GM21529 (cell line): Measurements from ENCODE around the gene AKR1C8.
"Not testable (repeated sequence)": the region's sequence is repeated elsewhere in the genome, so short reads cannot be mapped to it uniquely, and the experiment has no call there.

ENCODE experiments used
- ATAC-seq: cut with Tn5 transposase; IDR thresholded peaks from one replicate; pipeline ENCODE4 v1.9.1; 2021; ENCODE audit not compliant: unreplicated experiment

AKR1C8 gene

GRCh38 chr10:5168897-5169420, 16.0 kb downstream of the AKR1C8 start:
- ATAC-seq: no peak

DNA sequence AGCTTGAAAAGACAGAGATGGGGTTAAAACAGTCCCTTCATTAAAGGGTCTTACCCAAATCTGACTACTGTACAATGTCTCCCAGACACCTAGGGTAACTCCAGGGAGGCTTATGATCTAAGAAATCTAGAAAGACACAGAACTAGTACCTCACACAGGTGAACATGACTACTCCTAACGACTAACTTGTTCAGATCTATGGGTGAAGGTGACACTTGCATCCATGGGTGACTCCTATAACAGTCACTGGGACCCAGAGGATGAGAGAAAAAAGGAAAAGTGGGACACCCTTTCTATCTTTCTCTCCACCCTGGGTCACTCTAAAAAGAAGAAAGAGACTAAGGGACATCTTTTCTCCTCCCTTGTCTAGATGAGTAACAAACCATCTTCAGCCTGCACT, 19.2 kb downstream of the AKR1C8 start:
- no peak for ATAC-seq

GRCh38 chr10:5163487-5163886, 21.5 kb downstream of the AKR1C8 start:
- no peak for ATAC-seq

GRCh38 chr10:5159126-5159525, 25.8 kb downstream of the AKR1C8 start:
- no peak for ATAC-seq

GRCh38 chr10:5157501-5157900, 27.4 kb downstream of the AKR1C8 start:
- no peak for ATAC-seq

DNA sequence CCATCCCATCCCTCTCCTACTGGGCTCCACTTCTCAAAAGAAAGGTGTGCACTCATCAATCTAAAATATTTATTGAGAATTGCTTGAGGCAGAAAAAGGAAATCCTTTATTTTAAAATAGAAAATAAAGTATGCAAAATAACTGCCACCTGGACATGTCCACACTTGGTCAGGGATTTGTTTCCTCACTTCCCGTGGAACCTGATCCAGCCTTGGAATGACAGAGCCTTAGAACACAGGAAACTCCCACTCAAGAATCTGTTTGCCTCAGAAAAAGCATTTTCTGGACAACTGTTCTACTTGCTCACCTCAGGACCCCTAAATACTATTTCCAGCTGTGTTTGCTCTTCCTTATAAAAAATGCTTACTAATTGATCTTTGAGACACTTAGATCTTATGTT, 29.0 kb downstream of the AKR1C8 start:
- no peak for ATAC-seq

DNA sequence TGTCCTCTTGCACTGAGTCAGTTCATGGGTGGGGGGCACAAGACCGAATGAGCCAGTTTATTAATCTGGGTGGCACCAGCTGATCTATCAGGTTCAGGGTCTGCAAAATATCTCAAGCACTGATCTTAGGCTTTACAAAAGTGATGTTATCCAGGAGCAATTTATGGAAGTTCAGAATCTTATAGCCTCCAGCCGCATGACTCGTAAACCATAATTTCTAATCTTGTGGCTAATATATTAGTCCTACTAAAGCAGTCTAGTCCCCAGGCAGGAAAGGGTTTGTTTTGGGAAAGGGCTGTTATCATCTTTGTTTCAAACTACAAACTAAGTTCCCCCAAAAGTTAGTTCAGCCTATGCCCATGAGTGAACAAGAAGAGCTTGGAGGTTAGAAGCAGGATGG, 33.9 kb downstream of the AKR1C8 start:
- no peak for ATAC-seq

DNA sequence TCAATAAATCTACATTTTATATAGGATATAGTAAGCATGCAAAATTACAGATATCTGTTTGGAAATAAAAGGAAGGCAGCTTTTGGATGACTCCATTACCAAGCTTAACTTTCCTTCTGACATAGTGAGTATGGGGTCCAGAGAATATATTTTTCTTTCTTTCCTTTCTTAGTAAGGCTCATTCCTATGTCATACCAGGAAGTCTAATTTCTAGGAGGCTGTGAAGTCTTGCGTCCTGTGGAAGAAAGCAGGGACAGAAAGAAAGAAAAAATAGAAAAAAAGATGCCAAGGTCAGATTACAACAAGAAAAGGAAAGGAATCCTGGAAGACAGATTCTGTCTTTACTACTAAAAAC, 36.3 kb downstream of the AKR1C8 start:
- no peak for ATAC-seq

- no peak for ATAC-seq
These were observed 36.8 kb downstream of the AKR1C8 start for GRCh38 chr10:5147981-5148677.

- no peak for ATAC-seq
These were observed 37.5 kb downstream of the AKR1C8 start for GRCh38 chr10:5147255-5147980.

- no peak for ATAC-seq
These were observed 38.1 kb downstream of the AKR1C8 start for GRCh38 chr10:5146920-5147254.

DNA sequence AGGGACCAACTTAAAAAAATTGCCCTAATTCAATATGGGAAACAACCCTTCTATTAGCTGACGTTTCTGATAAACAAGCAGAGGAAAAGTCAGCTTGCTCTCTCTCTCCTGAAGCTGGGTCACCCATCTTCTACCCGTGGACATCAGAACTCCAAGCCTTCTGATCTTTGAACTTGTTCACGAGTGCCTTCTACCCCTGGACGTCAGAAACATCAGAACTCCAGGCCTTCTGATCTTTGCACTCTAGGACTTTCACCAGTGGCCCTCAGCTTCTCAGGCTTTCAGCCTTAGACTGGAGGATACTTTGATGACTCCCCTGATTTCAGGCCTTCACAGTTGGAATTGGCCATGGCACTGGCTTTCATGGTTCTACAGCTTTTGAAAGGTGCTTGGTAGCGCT, 41.8 kb downstream of the AKR1C8 start:
- ATAC-seq: no peak

- ATAC-seq: no peak
These were observed 42.8 kb downstream of the AKR1C8 start for GRCh38 chr10:5142199-5142598.

- not testable (repeated sequence) for ATAC-seq
These were observed 47.3 kb downstream of the AKR1C8 start for GRCh38 chr10:5137699-5138098.

GRCh38 chr10:5136468-5137087, 48.4 kb downstream of the AKR1C8 start:
- no peak for ATAC-seq

DNA sequence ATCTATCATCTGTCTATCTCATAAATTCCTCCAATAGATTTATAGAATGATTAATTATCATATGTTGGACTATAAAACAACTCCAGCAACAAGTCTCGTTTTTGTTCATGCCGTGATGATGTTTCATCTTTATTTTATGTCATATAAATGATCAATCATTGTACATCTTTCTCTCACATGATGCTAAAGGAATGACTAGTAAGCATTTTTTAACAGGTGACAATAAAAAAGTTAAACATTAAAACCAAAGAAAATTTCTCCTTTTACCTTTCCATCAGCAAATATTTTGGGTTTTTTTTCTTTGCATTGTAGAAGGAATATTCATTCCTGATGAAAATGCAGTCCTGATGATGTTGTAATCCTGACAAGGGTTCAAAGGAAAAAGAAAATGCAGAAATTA, 49.4 kb downstream of the AKR1C8 start:
- ATAC-seq: no peak

GRCh38 chr10:5125315-5126044, 59.5 kb downstream of the AKR1C8 start:
- no peak for ATAC-seq

DNA sequence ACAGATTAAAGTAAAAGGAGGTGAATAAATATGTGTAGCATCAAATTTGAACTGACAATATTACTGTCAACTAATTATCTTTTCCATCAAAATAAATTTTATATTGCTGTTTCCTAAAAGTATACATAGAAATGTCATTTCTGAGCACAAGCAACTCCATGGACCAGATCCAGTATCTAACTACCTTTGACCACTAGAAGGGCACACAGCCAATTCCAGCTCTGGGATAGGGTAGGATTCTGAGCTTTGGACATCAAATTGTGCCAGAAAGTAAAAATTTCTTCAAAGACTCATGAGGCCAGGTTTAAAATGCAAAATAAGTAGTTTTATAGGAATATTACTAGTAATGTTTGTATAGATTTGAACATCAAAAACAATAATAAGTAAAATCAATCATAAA, 61.1 kb downstream of the AKR1C8 start:
- no peak for ATAC-seq

DNA sequence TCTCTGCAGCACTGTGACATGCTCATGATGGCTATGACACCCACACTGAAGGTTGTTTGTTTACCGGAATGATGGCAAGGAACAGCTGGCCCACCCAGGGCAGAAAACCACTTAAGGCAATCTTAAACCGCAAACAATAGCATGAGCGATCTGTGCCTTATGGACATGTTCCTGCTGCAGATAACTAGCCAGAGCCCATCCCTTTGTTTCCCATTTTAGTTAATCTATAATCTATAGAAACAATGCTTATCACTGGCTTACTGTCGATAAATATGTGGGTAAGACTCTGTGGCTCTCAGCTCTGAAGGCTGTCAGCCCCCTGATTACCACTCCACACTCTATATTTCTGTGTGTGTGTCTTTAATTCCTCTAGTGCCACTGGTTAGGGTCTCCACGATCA, 65.0 kb downstream of the AKR1C8 start:
- not testable (repeated sequence) for ATAC-seq

DNA sequence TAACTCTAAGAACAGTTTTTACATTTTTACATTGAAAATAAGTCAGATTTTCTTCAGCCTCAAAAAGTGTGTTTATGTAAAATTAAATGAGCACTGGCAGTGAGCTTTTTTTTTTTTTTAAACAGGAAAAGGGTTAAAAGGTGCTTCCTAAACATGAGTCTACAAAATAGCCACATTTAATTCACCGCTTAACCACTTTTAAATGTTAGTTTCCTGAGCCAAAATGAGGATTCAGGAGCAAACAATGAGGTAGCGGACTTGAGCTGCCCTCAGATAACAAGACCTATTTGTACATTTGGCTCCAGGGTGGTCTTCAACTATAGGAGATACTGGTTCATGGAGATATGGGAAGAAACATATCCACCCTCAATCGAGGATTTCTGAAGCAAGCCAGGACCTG, 67.9 kb downstream of the AKR1C8 start:
- ATAC-seq: no peak

DNA sequence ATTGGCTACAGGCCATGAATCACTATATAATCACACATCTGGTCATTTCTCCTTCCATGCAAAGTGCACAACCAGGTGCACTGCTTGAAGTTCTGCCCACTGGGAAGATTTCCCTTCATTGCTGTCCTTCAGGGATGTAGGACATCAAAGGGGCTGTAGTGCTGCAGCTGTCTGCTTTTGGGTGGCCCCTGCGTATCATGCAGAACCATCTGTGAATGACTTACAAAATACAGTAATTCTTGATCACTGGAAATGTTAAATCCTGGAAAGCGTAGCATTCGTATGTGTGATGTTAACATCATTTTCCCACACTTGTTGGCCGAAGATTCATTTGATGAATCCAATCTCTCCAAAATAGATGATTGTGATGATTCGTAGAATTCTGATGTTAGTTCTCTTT, 68.3 kb downstream of the AKR1C8 start:
- ATAC-seq: no peak

DNA sequence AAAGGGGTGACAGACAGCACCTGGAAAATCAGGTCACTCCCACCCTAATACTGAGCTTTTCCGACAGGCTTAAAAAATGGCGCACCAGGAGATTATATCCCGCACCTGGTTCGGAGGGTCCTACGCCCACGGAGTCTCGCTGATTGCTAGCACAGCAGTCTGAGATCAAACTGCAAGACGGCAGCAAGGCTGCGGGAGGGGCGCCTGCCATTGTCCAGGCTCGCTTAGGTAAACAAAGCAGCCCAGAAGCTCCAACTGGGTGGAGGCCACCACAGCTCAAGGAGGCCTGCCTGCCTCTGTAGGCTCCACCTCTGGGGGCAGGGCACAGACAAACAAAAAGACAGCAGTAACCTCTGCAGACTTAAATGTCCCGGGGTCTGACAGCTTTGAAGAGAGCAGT, 75.1 kb downstream of the AKR1C8 start:
- ATAC-seq: not testable (repeated sequence)
